Measurements from ENCODE around the gene ATF2.
A peak's percentile ranks its signal among the peaks of the same experiment; 100 is the strongest.

DNA sequence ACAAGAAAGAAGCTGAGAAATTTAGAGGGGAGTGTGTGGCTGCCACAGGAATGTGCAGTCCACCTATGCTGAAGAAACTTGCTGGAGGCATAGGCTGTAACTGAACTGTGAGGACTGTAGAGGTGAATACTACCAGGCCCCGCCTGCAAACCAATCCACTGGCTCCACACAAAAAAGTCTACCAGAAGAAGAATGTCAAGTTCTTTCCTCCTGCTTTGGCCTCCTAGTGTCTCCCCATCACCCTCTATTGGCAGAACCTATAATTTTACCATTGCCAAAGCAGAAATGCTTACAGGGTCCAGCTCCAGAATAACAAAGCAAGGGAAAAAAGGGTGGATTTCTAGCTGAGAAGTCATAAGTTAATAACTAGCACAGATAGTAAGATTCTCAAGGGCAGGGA is 19.4 kb upstream of the ATF2 start:
- TF ChIP-seq POLR2A (IDR thresholded peaks at IDR 0.05) (no peak), POLR2AphosphoS5 (IDR thresholded peaks at IDR 0.05) (no peak)
- TF ChIP-seq, protein P1, sequence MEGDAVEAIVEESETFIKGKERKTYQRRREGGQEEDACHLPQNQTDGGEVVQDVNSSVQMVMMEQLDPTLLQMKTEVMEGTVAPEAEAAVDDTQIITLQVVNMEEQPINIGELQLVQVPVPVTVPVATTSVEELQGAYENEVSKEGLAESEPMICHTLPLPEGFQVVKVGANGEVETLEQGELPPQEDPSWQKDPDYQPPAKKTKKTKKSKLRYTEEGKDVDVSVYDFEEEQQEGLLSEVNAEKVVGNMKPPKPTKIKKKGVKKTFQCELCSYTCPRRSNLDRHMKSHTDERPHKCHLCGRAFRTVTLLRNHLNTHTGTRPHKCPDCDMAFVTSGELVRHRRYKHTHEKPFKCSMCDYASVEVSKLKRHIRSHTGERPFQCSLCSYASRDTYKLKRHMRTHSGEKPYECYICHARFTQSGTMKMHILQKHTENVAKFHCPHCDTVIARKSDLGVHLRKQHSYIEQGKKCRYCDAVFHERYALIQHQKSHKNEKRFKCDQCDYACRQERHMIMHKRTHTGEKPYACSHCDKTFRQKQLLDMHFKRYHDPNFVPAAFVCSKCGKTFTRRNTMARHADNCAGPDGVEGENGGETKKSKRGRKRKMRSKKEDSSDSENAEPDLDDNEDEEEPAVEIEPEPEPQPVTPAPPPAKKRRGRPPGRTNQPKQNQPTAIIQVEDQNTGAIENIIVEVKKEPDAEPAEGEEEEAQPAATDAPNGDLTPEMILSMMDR (IDR thresholded peaks at IDR 0.05 in 8 of 11, conservative IDR thresholded peaks at IDR 0.05 in 3 of 11) = peak in 1 of 11 experiments; percentile 8

Measured in spleen (tissue), 7 donors.